Loucy (cell line): Measurements from ENCODE around the gene CHRNA9.

Experiments used
- H2AFZ ChIP-seq: fragments of 200-600 bp; sonication (generic); 2 replicates; pipeline ENCODE4 v1.6.0; 2016; ENCODE audit warnings: antibody characterized with exemption, mild to moderate bottlenecking, low read length, moderate library complexity
- H3F3A ChIP-seq: fragments of 200-600 bp; 2 replicates; pipeline ENCODE4 v1.6.0; 2016; ENCODE audit warnings: antibody characterized with exemption, low read depth, mild to moderate bottlenecking
- H3K27me3 ChIP-seq: fragments of 200-600 bp; sonication (generic); 2 replicates; pipeline ENCODE4 v1.6.1; 2014; ENCODE audit warnings: low read length, mild to moderate bottlenecking; ENCODE audit not compliant: insufficient read depth, poor library complexity, severe bottlenecking
- H3K36me3 ChIP-seq: fragments of 200-600 bp; sonication (generic); 2 replicates; pipeline ENCODE4 v1.6.1; 2016; ENCODE audit warnings: low read length; ENCODE audit not compliant: insufficient read depth
- H3K4me1 ChIP-seq: fragments of 200-600 bp; sonication (generic); 2 replicates; pipeline ENCODE4 v1.5.1; 2014; ENCODE audit warnings: low read length, mild to moderate bottlenecking; ENCODE audit not compliant: insufficient read depth, poor library complexity, severe bottlenecking
- H3K4me2 ChIP-seq: fragments of 200-600 bp; sonication (generic); 2 replicates; pipeline ENCODE4 v1.6.0; 2014; ENCODE audit warnings: antibody characterized with exemption, low read length, low read depth, mild to moderate bottlenecking; ENCODE audit not compliant: poor library complexity, severe bottlenecking
- H3K4me3 ChIP-seq: fragments of 200-600 bp; sonication (generic); 2 replicates; pipeline ENCODE4 v1.5.1; 2014; ENCODE audit warnings: low read length, mild to moderate bottlenecking, mixed read lengths; ENCODE audit not compliant: poor library complexity, severe bottlenecking
- H3K79me2 ChIP-seq: fragments of 200-600 bp; sonication (generic); 2 replicates; pipeline ENCODE4 v1.6.1; 2014; ENCODE audit warnings: low read length; ENCODE audit not compliant: insufficient read depth
- H3K9ac ChIP-seq: fragments of 200-600 bp; sonication (generic); 2 replicates; pipeline ENCODE4 v1.6.0; 2014; ENCODE audit warnings: mild to moderate bottlenecking, low read depth, low read length, moderate library complexity; ENCODE audit not compliant: poor library complexity, severe bottlenecking
- H3K9me2 ChIP-seq: fragments of 200-600 bp; sonication (generic); replicated peaks from 2 replicates; pipeline ENCODE4 v1.6.1; 2016; ENCODE audit warnings: low read depth, low read length, mixed read lengths
- H3K9me3 ChIP-seq: fragments of 200-600 bp; sonication (generic); 2 replicates; pipeline ENCODE4 v1.6.1; 2014; ENCODE audit warnings: mild to moderate bottlenecking, antibody characterized with exemption, low read length, low read depth; ENCODE audit not compliant: insufficient read depth
- H4K20me1 ChIP-seq: fragments of 200-600 bp; sonication (generic); 2 replicates; pipeline ENCODE4 v1.6.0; 2014; ENCODE audit warnings: antibody characterized with exemption, low read length, mild to moderate bottlenecking; ENCODE audit not compliant: insufficient read depth, poor library complexity, severe bottlenecking
- EZH2phosphoT487 ChIP-seq: fragments of 200-600 bp; IDR thresholded peaks from 2 replicates; pipeline ENCODE4 v1.6.1; 2018; ENCODE audit warnings: antibody characterized with exemption, mild to moderate bottlenecking, moderate library complexity, borderline replicate concordance
- TF ChIP-seq, protein P1 (sequence below): fragments of 200-600 bp; sonication (generic); conservative IDR thresholded peaks from 2 replicates; pipeline ENCODE4 v1.5.1; 2014; ENCODE audit warnings: mild to moderate bottlenecking, antibody characterized with exemption, low read length

Gene CHRNA9

DNA sequence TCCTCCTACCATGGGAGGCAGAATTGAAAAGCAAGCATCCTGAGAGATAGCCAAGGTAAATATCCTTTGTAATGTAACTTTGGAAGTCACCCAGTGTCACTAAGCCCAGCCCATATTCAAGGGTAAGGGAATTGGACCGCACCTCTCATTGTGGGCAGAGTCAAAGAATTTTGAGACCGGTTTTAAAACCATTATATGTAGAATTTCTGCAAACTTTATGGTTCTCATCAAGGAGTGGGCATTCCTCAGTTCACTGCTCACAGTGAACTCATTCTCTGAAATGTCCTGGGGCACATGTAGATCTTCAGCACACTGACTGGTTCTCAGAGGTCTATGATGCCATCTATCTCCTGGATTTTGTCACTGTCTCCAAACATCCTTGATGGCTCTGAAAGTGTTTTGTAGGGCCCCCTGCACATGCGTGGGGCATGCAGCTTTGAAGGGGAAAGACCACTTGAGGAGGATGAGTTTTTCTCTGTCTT is 35.3 kb upstream of the CHRNA9 start:
- H4K20me1 ChIP-seq = no peaks in the 10 kb centered on the region
- peaks cover 16% of the 10 kb centered on the region for H3F3A ChIP-seq
- peaks cover 10% of the 10 kb centered on the region; the same call in 1 of the 2 replicates for H3K9me3 ChIP-seq
- H3K36me3 ChIP-seq = no peaks in the 10 kb centered on the region
- TF ChIP-seq, protein P1, sequence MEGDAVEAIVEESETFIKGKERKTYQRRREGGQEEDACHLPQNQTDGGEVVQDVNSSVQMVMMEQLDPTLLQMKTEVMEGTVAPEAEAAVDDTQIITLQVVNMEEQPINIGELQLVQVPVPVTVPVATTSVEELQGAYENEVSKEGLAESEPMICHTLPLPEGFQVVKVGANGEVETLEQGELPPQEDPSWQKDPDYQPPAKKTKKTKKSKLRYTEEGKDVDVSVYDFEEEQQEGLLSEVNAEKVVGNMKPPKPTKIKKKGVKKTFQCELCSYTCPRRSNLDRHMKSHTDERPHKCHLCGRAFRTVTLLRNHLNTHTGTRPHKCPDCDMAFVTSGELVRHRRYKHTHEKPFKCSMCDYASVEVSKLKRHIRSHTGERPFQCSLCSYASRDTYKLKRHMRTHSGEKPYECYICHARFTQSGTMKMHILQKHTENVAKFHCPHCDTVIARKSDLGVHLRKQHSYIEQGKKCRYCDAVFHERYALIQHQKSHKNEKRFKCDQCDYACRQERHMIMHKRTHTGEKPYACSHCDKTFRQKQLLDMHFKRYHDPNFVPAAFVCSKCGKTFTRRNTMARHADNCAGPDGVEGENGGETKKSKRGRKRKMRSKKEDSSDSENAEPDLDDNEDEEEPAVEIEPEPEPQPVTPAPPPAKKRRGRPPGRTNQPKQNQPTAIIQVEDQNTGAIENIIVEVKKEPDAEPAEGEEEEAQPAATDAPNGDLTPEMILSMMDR = peak; percentile 41; the same call in 1 of the 2 replicates
- no peak for TF ChIP-seq EZH2phosphoT487
- no peaks in the 10 kb centered on the region for H3K27me3 ChIP-seq
- H3K4me3 ChIP-seq = no peak overlapping the region
- peak overlapping the region; percentile 4 for H3K4me2 ChIP-seq
- H2AFZ ChIP-seq = no peak overlapping the region
- H3K9ac ChIP-seq = peak overlapping the region; percentile 67
- H3K4me1 ChIP-seq = peaks cover 68% of the 10 kb centered on the region
- peaks cover 33% of the 10 kb centered on the region for H3K79me2 ChIP-seq
- no peaks in the 10 kb centered on the region for H3K9me2 ChIP-seq

DNA sequence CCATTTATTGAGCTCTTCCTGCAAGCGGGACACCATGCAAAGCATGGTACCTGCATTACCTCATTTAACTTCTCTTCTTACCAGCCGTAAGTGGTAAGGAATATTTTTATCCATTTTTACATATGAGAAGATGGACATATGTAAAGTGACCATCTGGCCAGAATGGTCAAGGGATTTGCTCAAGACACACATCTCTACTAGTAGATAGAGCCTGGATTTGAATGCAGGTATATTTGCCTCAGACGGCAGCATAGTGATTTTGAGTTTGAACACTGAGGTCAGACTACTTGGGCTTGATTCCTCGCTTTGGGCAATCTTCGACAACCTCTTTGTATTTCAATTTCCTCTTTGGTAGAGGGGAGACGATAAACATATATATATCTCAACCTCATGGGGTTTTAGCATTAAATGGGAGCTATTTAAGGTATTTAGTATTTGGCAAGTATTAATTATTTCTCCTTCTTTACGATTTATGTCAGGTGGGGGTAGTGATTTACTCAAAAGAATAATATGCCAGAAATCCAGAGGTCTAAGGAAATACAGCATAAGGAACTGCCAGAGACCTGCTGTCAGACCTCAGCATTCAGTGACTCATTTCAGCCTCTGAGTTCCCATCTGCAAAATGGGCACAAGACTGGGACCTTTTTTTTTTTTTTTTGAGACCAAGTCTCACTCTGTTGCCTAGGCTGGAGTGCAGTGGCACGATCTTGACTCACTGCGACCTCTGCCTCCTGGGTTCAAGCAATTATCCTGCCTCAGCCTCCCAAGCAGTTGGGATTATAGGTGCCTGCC is 34.6 kb upstream of the CHRNA9 start:
- H3K9me2 ChIP-seq = no peaks in the 10 kb centered on the region
- H3K4me3 ChIP-seq = peak overlapping the region; percentile 62
- peaks cover 75% of the 10 kb centered on the region for H3K4me1 ChIP-seq
- no peaks in the 10 kb centered on the region for H3K36me3 ChIP-seq
- no peak overlapping the region for H2AFZ ChIP-seq
- TF ChIP-seq EZH2phosphoT487 = no peak
- TF ChIP-seq, protein P1 = no peak
- H3K27me3 ChIP-seq = no peaks in the 10 kb centered on the region
- H4K20me1 ChIP-seq = no peaks in the 10 kb centered on the region
- peak overlapping the region; percentile 67 for H3K9ac ChIP-seq
- H3K4me2 ChIP-seq = peak overlapping the region; percentile 84
- peaks cover 16% of the 10 kb centered on the region for H3F3A ChIP-seq
- H3K79me2 ChIP-seq = peaks cover 40% of the 10 kb centered on the region
- H3K9me3 ChIP-seq = peaks cover 5% of the 10 kb centered on the region; the same call in 1 of the 2 replicates

DNA sequence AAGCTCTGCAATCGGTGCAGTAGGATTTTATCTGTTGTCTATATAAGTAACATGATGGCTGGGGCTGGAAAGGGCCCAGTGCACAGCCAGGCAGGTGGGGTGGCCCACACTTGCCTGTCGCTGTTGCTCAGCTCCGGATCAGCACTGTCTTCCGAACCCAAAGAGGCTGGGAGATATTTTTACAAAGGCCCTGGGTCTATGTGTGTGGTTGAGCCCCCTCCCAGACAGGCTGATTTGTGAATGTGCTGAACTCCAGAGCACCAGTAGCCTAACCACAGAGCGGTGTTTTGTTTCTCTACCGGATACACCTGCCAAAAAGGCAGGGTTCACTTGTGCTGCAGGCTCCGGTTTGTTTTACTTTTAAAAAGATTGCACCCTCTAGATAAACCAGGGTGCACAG is 33.5 kb upstream of the CHRNA9 start:
- H3K9me3 ChIP-seq = peaks cover 5% of the 10 kb centered on the region; the same call in 1 of the 2 replicates
- peak overlapping the region; percentile 64 for H3K4me3 ChIP-seq
- peaks cover 85% of the 10 kb centered on the region for H3K4me1 ChIP-seq
- no peaks in the 10 kb centered on the region for H3K9me2 ChIP-seq
- peaks cover 51% of the 10 kb centered on the region for H3K79me2 ChIP-seq
- peak overlapping the region; percentile 84 for H3K4me2 ChIP-seq
- H3K27me3 ChIP-seq = no peaks in the 10 kb centered on the region
- TF ChIP-seq EZH2phosphoT487 = no peak
- TF ChIP-seq, protein P1 = no peak
- no peak overlapping the region for H2AFZ ChIP-seq
- H3K36me3 ChIP-seq = no peaks in the 10 kb centered on the region
- H3F3A ChIP-seq = peaks cover 16% of the 10 kb centered on the region
- H3K9ac ChIP-seq = peak overlapping the region; percentile 67
- no peaks in the 10 kb centered on the region for H4K20me1 ChIP-seq
